ENCODE measurements around the gene CLOCK.
"Not testable (repeated sequence)": the region's sequence is repeated elsewhere in the genome, so short reads cannot be mapped to it uniquely, and the experiment has no call there.

- TF ChIP-seq CTCF (conservative IDR thresholded peaks at IDR 0.05; ENCODE audit: low read length); EZH2phosphoT487 (IDR thresholded peaks at IDR 0.05; ENCODE audit: borderline replicate concordance, low read depth, low read length): not testable (repeated sequence)
These were observed 5.3 kb upstream of the CLOCK start for GRCh38 chr4:55551964-55552363.

All from OCI-LY7 (cell line).